ES-I3 (cell line): ENCODE data around the gene RAD23B.

Source experiments
- H3K36me3 ChIP-seq: 2 replicates; pipeline ENCODE4 v1.6.1; 2013; ENCODE audit warnings: mild to moderate bottlenecking, low read length, control low read depth, moderate library complexity; ENCODE audit not compliant: insufficient read depth
- H3K4me1 ChIP-seq: 2 replicates; pipeline ENCODE4 v1.6.1; 2013; ENCODE audit warnings: mild to moderate bottlenecking, control low read depth, low read length; ENCODE audit not compliant: insufficient read depth
- H3K9ac ChIP-seq: 2 replicates; pipeline ENCODE4 v1.6.1; 2013; ENCODE audit warnings: low read depth, mild to moderate bottlenecking, low read length, moderate library complexity
- H3K9me3 ChIP-seq: 2 replicates; pipeline ENCODE4 v1.6.1; 2013; ENCODE audit warnings: mild to moderate bottlenecking, low read length, moderate library complexity; ENCODE audit not compliant: control insufficient read depth, insufficient read depth

The RAD23B gene

DNA sequence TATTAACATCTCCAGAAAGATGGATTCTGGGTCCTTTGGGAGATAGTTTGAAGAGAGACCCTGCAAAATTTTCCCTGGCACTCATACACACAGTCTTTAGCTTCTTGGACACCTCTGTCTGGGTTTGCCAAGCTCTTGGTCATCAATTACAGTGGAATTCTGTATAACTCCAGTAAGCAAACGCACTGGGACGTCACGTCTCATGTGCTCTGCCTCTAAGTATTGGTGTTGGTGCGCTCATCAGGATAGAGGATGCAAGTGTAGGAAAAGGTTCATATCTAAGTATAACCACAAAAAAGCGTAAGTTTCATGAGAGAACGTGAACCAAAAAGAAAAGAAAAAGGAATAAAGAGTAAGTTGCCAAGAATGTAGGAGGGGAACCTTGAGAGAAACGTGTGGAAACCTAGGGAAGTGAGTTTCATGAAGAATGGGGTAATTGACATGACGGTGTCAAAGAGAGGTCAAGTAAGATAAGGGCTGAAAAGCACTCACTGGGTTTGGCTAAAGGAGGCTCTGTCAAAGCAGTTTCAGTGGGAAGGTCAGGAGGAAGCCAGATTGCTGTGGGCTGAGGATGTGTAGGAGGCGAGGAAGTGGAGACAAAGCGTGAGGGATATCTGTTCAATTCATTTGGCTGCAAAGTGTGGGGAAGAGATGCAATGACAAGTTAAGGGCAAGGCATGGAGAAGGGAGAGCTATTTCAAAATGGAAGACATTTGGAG, 92.7 kb downstream of the RAD23B start:
- H3K4me1 ChIP-seq = no peaks in the 10 kb centered on the region
- no peaks in the 10 kb centered on the region for H3K36me3 ChIP-seq
- no peaks in the 10 kb centered on the region for H3K9me3 ChIP-seq
- H3K9ac ChIP-seq = no peak overlapping the region

GRCh38 chr9:107378006-107378405, 94.9 kb downstream of the RAD23B start:
- H3K4me1 ChIP-seq = no peaks in the 10 kb centered on the region
- no peaks in the 10 kb centered on the region for H3K9me3 ChIP-seq
- no peaks in the 10 kb centered on the region for H3K36me3 ChIP-seq
- H3K9ac ChIP-seq = no peak overlapping the region
